Measurements from ENCODE around the gene MBNL2.

Gene MBNL2

DNA sequence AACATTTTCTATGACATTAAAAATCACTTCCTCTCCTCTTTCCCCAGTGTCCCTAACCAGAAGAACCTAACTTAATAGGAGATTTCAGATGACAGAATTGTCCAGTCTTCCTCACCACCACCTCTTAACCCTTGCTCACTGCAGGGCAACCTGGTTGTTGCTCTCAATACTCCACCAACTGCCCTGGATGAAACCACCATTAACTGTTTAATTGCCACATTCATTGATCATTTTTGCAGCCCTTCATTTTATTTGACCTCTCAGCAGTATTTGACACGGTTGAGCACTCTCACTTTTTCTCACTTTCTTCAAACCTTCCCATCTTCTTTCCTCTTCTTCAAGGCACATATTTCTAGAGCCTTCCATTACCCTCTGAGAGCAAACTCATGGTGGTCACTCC is 84.0 kb downstream of the MBNL2 start:
- no peak for DNase-seq

DNA sequence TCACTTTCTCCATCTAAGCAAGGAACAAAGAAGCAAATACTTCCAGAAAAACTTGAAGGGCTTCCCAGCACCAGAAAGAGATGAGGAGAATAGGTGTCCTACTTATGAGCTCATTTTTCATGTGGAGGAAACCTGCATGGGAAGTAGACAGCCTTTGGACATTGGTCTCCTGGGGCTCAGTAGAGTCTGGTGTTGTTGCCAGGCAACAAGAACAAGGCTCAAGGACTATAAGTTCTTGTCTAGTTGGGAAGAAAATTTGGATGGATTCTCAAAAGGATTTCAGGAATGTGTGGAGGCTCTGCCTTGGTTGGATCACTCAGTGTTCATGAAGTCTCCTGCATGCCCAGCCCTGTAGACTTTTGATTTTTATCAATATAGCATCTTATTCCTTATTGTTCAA is 84.5 kb downstream of the MBNL2 start:
- no peak for DNase-seq

DNA sequence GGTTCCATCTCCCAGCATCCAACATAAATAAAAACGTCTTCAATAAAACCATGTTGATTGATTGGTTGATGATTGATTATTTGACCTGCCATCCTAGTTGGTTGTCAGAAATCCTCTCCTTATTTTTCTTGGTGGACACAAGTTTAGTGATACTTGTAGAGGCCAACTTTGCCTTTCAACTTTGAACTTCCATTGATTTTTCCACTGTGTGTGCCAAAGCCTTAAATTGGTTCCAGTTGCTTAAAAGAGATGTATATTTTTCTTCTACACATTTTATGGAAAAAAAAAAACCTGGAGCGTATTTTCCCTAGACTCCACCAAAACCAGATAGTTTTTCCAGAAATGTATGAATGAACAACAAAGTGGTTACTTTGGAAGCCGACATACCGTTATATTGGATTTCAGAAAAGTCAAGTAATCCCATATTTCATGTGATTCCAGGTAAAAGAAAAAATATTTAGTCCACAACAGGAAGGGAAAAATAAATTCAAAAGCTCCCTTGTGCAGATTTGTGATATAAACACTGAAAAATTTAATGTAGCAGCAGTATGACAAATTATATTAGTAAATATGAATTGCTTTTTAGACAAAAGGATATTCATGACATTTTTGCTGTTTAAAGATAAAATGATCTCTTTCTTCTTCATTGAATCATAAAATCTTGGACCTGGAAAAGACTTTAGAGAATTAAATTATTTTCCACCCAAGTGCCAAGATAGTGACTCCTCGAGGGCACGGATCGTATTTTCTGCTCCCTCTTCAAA is 85.2 kb downstream of the MBNL2 start:
- no peak for DNase-seq

DNA sequence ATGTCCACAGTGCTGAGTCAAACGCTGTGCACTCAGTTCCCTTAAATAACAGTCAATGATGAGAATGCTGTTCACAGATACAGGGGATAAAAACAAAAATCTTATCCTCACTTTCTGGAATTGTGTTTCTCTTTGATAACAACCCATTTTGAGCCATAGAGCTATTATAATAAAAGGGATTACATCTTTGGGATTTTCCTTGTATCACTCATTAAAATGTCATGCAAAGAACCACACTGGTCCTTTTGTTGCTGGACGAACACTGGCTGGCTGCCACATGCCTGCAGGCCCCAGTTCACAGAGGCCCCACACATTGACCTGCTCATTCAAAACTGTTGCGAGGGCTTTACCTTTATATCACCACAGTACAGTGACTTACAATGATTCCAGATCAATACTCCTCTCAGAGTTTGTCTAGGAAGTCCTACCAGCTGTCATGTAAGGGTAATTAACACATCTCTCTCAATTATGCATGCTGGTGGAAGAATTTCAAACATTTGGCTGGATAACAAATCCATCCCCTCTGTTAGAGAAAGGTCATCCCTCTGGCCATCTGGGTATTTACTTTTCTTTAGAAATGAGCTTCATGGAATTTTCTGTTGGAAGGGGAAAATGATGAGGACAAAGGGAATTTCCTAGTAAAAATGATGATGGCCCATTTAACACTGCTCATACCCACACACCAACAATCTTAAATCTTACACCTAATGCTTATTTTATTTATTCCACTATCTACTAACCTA is 85.9 kb downstream of the MBNL2 start:
- DNase-seq = no peak

DNA sequence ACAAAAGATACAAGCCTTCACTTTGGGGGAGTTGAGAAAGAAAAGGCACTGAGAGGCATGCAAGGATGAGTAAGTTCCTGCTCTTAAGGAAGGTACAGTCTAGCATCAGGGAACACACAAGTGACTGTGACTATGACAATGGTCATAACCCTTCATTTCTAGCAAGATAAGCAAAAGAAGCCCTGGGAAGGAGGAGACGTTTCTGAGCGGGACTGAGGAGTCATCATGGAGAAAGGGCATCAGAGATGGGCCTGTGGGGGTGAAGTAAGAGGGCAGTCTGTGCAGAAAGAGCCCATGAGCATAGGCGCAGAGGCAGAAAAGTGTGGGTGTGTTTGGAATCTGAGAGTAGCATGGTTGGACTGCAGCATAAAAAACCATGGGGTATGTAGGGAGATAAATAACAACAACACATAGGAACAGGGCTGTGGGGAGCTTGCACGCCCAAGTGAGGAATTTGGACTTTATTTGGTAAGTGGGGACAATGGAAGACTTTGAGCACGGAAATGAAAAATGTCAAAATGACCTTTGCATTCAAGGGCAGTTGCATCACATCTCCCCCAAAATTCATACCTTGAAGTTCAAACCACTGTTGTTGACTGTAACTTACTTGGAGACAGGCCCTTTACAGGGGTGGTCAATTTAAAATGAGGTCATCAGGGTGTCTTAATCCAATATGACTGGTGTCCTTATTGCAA is 86.7 kb downstream of the MBNL2 start:
- DNase-seq = no peak

DNA sequence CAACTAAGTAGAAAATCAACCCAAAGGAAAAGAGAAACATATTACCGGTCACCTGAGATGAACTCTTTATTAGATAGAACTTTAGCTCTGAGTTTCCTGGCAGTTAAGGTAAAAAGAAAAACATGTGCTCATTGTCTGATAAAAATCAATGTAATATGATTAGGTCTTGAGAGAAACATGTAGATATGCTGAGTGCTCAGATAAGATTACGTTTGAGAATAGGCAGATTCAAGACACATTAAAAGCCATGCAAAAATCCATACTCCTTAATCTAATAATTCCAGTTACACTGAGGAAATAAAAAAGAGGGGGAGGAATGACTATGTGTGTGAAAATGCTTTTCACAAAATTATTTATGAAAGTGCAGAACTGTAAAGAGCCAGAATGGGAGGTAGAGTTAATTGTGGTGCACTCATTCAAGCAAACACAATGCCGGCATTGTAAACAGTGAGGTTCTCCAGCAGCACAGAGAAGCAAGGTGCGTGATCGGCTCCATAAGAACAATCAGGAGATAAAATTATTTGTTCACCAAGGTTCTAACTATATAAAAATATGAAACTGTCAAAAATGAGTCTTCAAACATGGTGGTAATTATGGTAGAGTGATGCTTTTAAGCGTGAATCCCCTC is 88.8 kb downstream of the MBNL2 start:
- DNase-seq = no peak

DNA sequence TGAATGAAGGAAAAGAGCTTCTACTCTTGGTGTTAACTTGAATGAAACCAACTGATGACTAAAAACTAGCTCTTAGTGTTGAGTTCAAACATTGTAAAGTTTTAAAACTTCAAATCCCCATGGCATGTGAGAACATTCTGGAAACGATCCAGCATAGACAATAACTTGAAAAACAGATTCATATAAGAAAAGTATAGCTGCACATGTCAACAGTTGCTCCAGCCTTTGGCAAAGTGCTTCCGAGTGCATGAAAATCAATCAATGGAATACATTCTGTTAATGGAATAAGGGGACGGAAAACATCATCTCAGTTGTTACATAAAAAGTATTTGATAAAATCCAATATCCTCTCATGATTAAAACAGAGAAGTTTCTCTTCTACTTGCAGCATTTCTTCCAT is 89.8 kb downstream of the MBNL2 start:
- no peak for DNase-seq

DNA sequence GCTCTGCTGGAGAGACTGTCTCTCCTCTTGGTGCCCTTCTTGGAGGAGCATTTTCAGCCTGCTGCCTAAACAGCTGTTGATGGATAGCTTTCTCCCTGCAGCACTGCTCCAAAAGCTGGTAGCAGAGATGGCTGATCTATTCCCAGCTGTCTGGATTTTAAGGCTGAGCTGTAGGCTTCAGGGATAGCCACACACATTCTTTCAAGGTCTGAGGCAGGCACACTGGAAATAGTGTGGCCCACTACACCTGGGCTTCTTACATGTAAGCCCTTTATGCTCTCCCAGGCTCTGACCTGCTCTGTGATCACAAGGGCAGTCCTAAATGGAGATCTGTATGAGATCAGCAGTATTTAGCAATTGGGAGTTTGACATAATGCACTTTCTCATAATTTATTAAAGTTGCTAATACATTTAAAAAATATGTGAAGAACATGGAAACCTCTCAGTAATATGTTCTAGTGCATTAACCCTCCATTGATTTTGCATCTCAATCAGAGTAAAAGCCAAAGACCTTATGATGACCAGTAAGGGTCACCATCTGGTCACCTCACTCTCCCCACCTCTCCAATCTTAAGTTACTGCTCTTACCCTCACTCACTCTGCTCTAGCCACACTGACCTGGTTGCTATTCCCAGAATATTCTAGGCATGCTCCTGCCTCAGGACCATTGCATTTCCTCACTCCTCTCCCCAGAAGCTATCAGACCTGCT is 91.6 kb downstream of the MBNL2 start:
- no peak for DNase-seq

DNA sequence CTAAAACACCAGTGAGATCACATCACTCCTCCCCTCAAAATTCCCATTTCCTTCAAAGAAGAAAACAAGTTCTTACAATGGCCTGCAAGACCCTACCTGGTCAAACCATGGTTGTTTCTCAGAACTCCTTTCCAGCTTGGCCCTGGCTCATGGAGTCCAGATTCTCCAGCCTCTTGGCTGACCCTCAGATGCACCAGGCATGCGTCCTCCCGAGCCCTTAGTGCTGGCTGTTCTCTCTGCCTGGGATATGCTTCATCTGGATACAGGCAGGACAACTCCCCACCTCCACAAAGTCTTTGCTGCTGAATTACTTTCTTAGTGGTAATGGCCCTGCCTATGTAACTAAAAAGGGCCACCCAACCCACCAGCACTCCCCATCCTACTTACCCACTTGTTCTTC is 94.3 kb downstream of the MBNL2 start:
- DNase-seq = no peak

DNA sequence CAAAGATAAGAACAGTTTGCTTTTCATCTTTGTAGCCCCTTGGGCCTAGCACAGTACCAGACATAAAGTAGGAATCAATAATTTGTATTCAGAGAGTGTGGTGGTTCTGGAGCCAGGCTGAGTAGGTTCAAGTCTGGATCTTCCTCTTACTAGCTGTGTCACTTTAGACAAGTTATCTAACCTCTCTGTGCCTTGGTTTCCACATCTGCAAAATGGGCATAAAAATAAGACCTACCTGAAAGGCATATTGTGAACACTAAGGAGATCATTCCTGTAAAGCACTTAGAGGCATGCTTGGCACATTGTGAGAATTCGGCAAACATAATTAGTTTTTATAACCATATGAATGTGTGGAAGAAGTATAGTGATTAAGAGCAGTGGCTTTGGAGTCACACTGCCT is 95.8 kb downstream of the MBNL2 start:
- DNase-seq = no peak

DNA sequence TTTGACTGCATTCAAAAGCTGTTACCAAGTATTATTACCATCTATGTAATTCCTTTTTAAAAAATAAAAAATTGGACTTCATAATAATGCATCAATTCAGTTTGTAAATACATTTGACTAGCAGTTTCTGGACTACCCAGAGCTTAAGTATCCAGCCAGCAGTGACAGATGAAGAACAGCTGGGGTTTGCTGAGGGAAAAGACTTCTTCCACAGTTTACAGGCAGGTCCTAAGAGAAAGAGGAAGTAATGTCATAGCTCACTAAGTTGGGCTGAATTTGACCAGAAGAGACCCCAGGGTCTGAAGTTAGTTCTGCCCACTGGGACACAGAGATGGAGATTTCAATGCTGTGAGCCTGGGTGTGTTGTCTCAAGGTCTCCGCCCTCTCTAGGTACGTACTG is 96.4 kb downstream of the MBNL2 start:
- no peak for DNase-seq

DNA sequence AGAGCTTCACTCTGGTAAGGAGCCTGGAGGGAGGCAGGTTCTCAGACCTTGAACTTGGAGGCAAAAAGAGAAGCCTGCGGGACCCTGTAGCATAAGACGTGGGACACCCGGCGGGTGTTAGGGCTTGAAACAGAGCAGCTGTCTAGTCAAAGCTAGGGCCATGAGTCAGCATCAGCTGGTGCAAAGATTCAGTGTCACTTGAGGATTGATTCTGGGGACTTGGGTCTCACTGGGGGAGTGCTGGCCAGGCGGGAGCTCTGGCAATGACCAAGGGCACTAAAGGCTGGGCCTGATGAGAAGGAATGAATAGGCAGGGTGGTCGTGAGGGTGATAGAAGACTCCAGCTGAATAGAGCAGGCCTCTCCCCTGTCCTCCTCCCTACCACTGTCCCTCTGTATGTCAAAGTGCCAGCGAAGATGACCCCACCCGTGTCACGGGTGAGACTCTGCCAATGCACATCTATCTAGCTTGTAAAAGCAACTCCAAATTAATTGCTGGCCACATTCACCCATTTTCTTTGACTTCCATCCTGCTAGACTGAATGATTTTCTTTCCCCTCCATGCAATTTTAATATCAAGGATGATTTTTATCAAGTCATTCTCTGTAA is 97.1 kb downstream of the MBNL2 start:
- DNase-seq = no peak

DNA sequence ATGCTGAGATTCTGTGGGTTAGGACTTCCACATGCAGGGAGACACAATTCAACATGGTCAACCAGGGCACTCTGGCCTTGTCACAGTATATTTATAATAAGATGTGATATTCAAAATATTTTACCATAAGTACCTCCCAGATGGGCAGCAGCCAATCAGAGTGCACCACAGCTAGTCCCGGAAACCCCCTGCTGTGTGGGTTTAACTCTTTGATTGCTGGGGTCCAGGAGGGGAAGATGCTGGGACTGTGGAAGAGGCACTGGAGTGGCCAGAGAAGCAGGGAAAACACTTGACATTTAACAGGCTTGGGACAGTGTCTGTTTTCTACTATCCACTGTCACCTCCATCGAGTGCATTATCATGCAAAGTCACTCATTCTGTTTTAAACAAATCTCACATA is 99.0 kb downstream of the MBNL2 start:
- DNase-seq = no peak

DNA sequence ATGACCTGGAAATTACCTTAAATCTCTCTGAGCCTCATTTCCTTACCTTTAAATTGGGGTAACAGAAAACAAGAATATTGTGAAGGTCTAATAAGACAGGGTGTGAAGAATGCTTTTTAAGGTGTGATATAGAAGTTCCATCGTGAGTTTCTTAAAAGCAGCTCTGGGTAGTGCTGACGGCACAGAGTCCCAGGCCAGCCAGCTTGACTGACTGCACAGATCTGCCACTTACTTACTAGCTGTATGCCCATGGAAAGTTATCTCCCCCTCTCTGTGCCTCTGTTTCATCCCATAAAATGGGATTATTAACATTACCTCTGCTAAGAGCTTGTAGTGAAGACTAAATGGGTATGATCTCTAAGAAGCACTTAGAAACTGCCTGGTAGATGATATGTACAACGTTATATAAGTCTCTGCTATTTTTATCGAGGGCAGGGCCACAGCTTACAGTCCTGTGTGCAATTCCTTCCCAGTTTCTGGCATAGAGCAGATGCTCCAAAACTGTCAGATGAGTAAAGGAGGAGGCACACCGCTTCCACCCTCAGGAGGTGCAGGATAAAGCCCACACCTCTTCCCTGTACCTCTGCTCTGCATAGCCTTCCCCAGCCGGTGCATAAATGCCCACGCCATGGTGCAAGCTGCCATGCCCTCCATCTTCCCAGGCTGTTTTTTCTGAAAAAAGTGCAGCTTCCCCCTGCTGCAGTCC is 99.6 kb downstream of the MBNL2 start:
- DNase-seq = no peak

DNA sequence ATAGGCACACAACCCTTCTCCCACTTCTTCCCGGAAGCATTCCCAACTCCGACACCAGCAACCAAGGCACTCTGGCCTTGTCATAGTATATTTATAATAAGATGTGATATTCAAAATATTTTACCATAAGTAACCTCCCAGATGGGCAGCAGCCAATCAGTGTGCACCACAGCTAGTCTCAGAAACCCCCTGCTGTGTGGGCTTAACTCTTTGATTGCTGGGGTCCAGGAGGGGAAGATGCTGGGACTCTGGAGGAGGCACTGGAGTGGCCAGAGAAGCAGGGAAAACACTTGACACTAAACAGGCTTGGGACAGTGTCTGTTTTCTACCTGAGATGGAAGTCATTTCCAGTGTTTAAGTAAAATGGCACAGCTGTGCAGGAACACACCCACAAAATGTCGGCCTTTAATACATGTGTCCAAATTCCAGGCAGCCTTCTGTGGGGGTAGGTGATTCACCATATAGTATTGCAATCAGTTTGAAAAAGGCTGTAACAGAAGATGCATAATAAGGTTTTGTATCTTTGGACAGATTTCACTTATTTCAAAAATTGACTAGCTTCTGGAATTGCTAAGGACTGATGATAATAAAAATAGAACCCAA is 100.7 kb downstream of the MBNL2 start:
- no peak for DNase-seq

DNA sequence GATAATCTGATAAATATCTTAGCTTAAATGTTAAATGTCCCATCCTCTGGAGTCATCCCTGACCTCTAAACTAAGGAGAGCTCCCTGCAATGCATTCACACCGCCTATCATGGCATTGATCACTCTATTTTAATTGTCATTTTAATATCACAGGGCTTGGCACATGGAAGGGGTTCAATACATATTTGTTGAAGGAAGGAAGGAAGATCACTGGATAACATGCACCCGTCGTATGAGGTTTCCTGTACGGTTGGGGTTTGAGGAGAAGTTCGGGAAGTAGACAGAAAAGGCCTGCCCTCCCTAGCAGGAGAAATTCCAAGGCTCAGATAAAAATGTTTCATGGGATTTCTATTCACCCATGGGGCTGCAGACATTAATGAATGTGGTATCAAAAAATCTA is 102.0 kb downstream of the MBNL2 start:
- DNase-seq = no peak

DNA sequence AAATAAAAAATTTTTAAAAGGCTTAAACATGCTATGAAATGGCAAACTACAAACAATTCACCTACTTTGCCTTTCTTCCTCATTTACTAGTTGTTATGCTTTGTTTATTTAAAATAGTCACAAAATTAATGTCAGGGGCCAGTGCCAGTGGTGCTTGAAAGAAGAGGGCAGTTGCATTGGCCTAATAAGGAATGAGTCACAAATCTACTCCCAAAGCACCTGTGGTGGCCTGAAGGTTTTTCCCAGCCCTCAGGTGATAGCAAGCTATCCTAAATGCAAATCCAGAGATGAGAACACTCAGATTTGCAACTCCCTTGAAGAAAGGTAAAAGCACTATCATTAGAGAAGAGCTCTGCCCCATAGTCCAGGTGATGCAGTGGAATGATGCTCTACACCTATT is 103.6 kb downstream of the MBNL2 start:
- DNase-seq = no peak

DNA sequence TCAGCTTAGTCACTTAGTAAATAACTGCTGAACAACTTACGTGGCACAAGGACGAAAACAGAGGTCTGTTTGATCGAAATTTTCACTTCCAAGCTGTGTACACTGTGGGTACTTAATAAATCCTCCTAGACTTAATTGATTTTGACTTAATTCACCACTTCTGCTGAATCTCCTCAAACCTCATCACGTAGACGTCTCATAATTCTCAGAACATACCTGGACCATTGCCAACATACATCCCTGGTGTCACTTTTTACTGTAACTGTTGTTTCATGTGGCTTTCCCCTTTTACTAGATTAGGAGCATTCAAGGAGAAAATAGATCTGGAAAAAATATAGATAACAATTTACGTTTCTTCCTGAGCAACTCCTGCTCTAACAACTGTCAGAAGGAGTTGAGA is 105.0 kb downstream of the MBNL2 start:
- DNase-seq = no peak

DNA sequence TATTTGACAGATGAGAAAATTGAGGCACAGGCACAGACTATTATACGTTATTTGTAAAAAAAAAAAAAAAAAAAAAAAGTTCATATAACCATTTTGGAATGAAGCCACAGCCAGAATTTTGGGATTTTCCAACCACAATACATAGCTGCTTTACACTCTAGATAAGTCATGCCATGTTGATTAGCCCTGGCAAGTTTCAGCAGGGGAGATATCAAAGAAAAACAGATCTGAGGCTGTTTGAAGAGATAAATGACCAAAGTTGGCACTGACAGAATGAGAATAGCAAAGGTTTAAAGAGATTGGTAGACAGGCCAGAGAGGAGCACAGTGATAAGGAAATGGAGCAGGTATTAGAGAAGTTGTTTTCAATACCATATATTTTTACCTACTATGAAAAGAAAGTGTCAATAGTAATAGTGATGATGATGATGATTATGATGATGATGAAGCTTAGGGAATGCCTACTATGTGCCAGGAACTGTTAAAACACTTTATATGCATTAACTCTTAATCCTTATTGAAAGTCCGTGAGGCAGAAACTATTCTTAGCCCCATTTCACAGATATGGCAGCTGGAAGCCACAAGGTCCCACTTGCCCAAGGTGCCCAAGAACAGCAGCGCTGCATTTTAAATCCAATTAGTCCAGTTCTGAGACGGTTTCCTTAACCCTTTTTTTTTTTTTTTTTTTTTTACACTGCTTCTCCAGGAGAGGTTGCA is 105.5 kb downstream of the MBNL2 start:
- DNase-seq = no peak

DNA sequence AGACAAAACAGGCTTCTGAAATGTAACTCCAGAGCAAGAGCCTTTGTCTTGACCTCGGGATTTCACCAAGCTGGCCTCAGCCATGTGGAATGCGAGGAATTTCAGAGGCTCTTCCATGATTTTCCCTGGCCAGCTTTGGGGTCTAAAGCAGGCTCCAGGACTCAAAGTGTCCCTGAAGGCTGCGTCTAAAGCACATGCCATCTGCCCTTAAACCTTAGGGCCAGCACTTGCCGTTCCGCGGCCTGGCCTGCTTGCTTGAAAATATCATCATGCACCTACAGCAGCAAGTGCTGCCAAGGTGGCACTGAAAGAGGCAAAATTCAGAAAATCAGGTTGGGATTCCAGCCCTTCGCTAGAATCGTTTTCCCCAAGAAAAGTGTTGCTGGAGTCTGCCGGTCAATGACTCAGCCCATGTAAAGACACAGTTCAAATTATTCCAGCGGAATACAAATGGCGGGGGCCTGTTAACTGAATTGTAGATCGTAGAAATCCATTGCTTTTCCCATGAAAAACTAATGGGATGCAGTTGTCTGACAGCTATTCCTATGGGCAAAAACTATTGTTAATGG is 106.2 kb downstream of the MBNL2 start:
- no peak for DNase-seq
